Adrenal gland (tissue), 12 donors: ENCODE data around the gene SLC35F2. TPM values are rescaled to one million over a fixed set of nuclear protein-coding genes. Genes with fewer than 3 reads are reported as not detected.
"Not testable (repeated sequence)": the region's sequence is repeated elsewhere in the genome, so short reads cannot be mapped to it uniquely, and the experiment has no call there.

Experiments used
- DNase-seq, 7 donors: peaks; one replicate each; pipeline ENCODE4 v3.0.0-alpha.2; 2019 to 2020
- H3K27ac ChIP-seq, 5 donors: fragments of 200-600 bp; sonication (generic) in 4 of 5; 1 replicate in 3 of 5; 2 replicates in 2 of 5; pipeline versions ENCODE4 v1.5.1 to v1.8.0; 2016 to 2020; ENCODE audit warnings: mild to moderate bottlenecking in 1 of 5
- H3K27me3 ChIP-seq: fragments of 200-600 bp; 2 replicates; pipeline ENCODE4 v1.8.0; 2021
- H3K36me3 ChIP-seq, 2 donors: fragments of 200-600 bp; replicated peaks in 1 of 2; 1 replicate in 1 of 2; 2 replicates in 1 of 2; pipeline versions ENCODE4 v1.5.1 to v1.8.0; 2018 to 2022
- H3K4me1 ChIP-seq, 2 donors: fragments of 200-600 bp; replicated peaks in 1 of 2; 1 replicate in 1 of 2; 2 replicates in 1 of 2; pipeline versions ENCODE4 v1.5.1 to v1.8.0; 2018 to 2021
- H3K4me3 ChIP-seq, 4 donors: fragments of 200-600 bp; sonication (generic) in 3 of 4; one replicate each; pipeline ENCODE4 v1.5.1; 2016 to 2018
- H3K9me3 ChIP-seq, 3 donors: fragments of 200-600 bp; sonication (generic) in 1 of 3; replicated peaks in 1 of 3; 1 replicate in 2 of 3; 2 replicates in 1 of 3; pipeline versions ENCODE4 v1.5.1 to v1.8.0; 2016 to 2021
- CTCF ChIP-seq, 6 experiments: fragments of 450-650 bp in 4 of 6; fragments of 200-600 bp in 2 of 6; sonication (generic) in 1 of 6; IDR thresholded peaks; 1 replicate in 5 of 6; 2 replicates in 1 of 6; pipeline versions ENCODE4 v1.5.1 to v1.8.0; 2016 to 2021; ENCODE audit warnings: antibody characterized with exemption in 6 of 6, mild to moderate bottlenecking in 2 of 6, moderate library complexity in 1 of 6
- POLR2A ChIP-seq, 2 donors: fragments of 450-650 bp; IDR thresholded peaks; one replicate each; pipeline ENCODE4 v1.6.1; 2017; ENCODE audit warnings: antibody characterized with exemption in 2 of 2, mild to moderate bottlenecking in 2 of 2, moderate library complexity in 1 of 2
- WGBS, 4 donors: extraction: QIAGEN DNeasy Blood & Tissue Kit in 2 of 4; methylation state at CpG; one replicate each; pipeline versions ENCODE4 v1.1.5 to v1.1.7; 2013 to 2017; 5-methylcytosine and 5-hydroxymethylcytosine counted together
- intact Hi-C, 2 donors: fragments of 100-400 bp; cut with DNase I; formaldehyde crosslinking; loops; one replicate each; pipeline versions ENCODE4 v1.14.1 to v1.15.0; 2022 to 2023
- polyA plus RNA-seq, 3 donors: library from polyadenylated mRNA; stranded (reverse); fragments of 200-250 nt in 2 of 3; fragments of 350-450 nt in 1 of 3; fragmentation: Illumina TruSeq in 1 of 3; extraction: RNeasy Lipid Tissue Mini Kit (QIAGEN cat#74804) in 1 of 3; gene quantifications; one replicate each; pipeline ENCODE4 v1.2.3, GENCODE V29; 2013 to 2014
- total RNA-seq, 9 donors: library from RNA; depleted of rRNA in 4 of 9; stranded (reverse); fragments of >200 nt in 4 of 9; fragments of 120-200 nt in 1 of 9; fragmentation: NEBNext Ultra II Directional in 1 of 9; extraction: Animal tissue kit (Norgen Biotek cat#: 25700) in 1 of 9; gene quantifications; one replicate each; pipeline versions ENCODE4 v1.1.0 to v1.2.4, GENCODE V29; 2013 to 2023
- donor health status: healthy with polysubstance abuse.
- donor health status: Bipolar disorder and iron deficiency.
- donor health status: DM: yes; HTN: yes; CAD: no.
- donor health status: DM: no; HTN: no; CAD: no.
- donor health status: DM: no; HTN: no; CAD: no.
- donor health status: DM: yes; HTN: yes; CAD: no.

Gene SLC35F2
- total and polyA plus RNA-seq, 12 donors = 0.33 to 6.3 (median 1.6) TPM

- Histone ChIP-seq H3K9me3 (no peaks in the 10 kb centered on the region), H3K36me3 (no peaks in the 10 kb centered on the region), H3K4me1 (no peaks in the 10 kb centered on the region), H3K27ac (no peak overlapping the region), H3K4me3 (no peak overlapping the region), H3K27me3 (no peaks in the 10 kb centered on the region)
- no peak for DNase-seq
- WGBS, 4 donors = 74 to 82% (median 79%) methylated on average over 6 of the region's 6 CpGs
- intact Hi-C loops = no loop called here
- TF ChIP-seq POLR2A (IDR thresholded peaks at IDR 0.05) (no peak), CTCF (IDR thresholded peaks at IDR 0.05) (no peak)
These were observed 23.6 kb downstream of the SLC35F2 start for GRCh38 chr11:107834995-107835394.

GRCh38 chr11:107833926-107834325 lies 24.7 kb downstream of the SLC35F2 start:
- H3K27me3 ChIP-seq, H3K4me1 ChIP-seq, H3K27ac ChIP-seq, H3K4me3 ChIP-seq, DNase-seq, H3K9me3 ChIP-seq, intact Hi-C loops, H3K36me3 ChIP-seq: not testable (repeated sequence)
- WGBS, 4 donors = 53 to 68% (median 55%) methylated on average over 6 of the region's 6 CpGs

- Histone ChIP-seq H3K9me3 (no peaks in the 10 kb centered on the region), H3K36me3 (no peaks in the 10 kb centered on the region), H3K27me3 (no peaks in the 10 kb centered on the region), H3K4me1 (no peaks in the 10 kb centered on the region), H3K4me3 (no peak overlapping the region), H3K27ac (no peak overlapping the region)
- DNase-seq = no peak
- no peak for TF ChIP-seq CTCF (IDR thresholded peaks at IDR 0.05)
- TF ChIP-seq POLR2A (IDR thresholded peaks at IDR 0.05) = no peak
- intact Hi-C loops = no loop called here
- 77 to 85% (median 83%) methylated on average over 5 of the region's 5 CpGs for WGBS, 4 donors
These were observed 27.6 kb downstream of the SLC35F2 start for GRCh38 chr11:107830915-107831540.

GRCh38 chr11:107827041-107827440 lies 31.5 kb downstream of the SLC35F2 start:
- no peaks in the 10 kb centered on the region for H3K27me3 ChIP-seq
- intact Hi-C loops = no loop called here
- no peak for TF ChIP-seq POLR2A (IDR thresholded peaks at IDR 0.05)
- no peak for TF ChIP-seq CTCF (IDR thresholded peaks at IDR 0.05)
- H3K9me3 ChIP-seq = no peaks in the 10 kb centered on the region
- H3K4me1 ChIP-seq = no peaks in the 10 kb centered on the region
- H3K4me3 ChIP-seq = no peak overlapping the region
- no peaks in the 10 kb centered on the region for H3K36me3 ChIP-seq
- no peak overlapping the region for H3K27ac ChIP-seq
- WGBS, 4 donors = 89 to 93% (median 93%) methylated on average over 3 of the region's 3 CpGs
- no peak for DNase-seq

GRCh38 chr11:107825875-107826274 lies 32.7 kb downstream of the SLC35F2 start:
- TF ChIP-seq POLR2A (IDR thresholded peaks at IDR 0.05) (no peak), CTCF (IDR thresholded peaks at IDR 0.05) (no peak)
- DNase-seq = no peak
- no peak overlapping the region for H3K27ac ChIP-seq

More at GRCh38 chr11:107825875-107826274, 32.7 kb downstream of the SLC35F2 start:
- Histone ChIP-seq H3K9me3 (no peaks in the 10 kb centered on the region), H3K4me3 (no peak overlapping the region), H3K36me3 (no peaks in the 10 kb centered on the region), H3K4me1 (no peaks in the 10 kb centered on the region), H3K27me3 (no peaks in the 10 kb centered on the region)
- WGBS, 4 donors = 87 to 92% (median 90%) methylated on average over 2 of the region's 2 CpGs
- intact Hi-C loops = no loop called here
